GM15510 (cell line): ENCODE data around the gene PDP2.
A peak's percentile ranks its signal among the peaks of the same experiment; 100 is the strongest.

Experiments
- POLR2A ChIP-seq: IDR thresholded peaks from 3 replicates; pipeline ENCODE4 v1.6.1; 2011; ENCODE audit warnings: borderline replicate concordance; ENCODE audit not compliant: insufficient read length; ENCODE audit errors: extremely low read depth

The PDP2 gene

DNA sequence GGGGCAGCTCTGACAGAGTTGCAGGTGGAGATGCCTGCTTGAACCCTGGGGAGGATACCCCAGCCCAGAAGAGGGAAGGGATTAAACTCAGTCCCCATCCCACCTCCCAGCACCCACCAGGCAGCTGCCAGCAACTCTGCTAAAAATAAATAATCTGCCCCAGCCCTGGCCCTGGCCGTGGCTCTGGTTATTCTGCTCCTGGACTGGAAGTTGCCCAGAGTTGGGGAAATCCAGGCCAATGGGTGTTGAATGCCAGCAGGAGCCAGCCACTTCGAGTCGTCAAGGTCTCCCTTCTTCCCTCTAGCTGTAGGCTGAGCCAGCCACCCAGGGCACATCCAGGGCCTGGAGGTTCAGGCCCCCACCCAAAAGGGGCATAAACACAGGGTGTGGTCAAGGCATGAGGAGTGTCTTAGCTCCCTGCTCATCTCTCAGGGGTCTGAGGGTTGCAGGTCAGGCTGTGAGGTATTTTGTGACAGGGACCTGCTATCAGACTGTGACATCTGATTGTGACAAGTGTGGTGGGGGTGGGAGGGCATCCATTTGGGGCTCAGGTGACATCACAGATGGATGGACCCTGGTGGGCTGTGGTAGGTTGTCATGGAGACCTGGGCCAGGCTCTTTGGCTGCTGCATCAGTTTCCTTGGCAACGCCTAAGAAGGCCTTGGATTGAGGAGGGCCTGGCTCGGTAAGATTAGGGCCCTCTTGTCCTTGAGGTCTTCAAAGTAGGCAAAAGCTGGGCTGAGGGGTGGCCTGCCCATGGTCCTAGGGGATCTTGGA, 46.0 kb downstream of the PDP2 start:
- TF ChIP-seq POLR2A = no peak

DNA sequence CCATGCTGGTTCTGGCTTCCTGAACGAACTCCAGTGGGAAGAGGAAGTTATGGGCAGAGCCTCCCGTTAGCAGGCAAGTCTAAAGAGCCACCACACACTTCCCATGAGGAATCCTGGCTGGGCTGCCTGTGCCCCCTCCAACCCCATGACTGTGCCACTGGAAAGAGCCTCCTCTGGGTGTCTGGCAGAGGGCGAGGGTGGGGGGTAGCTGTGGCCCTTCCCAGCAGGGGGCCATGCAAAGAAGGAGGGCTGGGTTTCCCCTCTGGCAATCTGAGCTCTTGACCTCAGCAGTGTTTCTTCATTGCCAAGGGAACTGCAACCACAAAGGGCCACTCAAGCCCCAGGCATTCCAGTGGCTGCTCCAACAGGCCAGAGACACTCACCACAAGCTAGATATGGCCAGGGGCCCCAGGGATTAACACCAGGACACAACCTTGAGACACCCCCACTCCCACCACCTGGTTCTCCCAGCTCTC, 46.7 kb downstream of the PDP2 start:
- TF ChIP-seq POLR2A = no peak

DNA sequence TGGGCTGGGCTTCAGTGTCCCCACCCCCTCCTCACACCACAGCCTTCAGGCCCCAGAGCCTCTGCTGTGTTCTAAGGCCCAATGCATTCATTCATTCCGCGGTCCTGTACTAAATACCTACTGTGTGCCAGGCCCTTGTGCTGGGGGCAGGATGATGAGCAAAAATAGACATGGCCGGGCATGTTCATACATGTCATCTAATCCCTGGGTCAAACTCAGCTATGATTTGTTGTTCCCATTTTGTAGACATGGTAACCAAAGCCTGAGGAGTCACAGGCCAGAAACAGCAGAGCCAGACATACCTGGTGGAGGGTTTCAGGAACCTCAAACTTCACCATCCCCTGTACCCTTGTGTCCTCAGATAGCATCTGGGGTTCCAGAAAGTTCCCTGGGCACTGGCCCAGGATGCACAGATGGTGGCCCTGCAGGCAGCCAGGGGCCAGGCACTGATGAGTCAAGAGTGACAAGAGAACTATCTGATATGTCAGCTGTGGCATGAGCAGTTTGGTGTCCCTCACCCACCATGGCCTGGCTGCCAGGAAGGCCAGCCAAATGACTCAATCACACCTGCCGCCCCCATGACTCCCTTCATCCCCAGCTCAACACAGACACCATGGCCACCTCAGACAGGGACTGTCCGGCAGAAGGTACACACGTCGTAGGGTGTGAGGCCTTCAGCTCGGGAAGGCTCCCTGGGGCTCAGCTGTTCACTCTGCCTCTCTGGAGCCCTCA, 47.8 kb downstream of the PDP2 start:
- no peak for TF ChIP-seq POLR2A

DNA sequence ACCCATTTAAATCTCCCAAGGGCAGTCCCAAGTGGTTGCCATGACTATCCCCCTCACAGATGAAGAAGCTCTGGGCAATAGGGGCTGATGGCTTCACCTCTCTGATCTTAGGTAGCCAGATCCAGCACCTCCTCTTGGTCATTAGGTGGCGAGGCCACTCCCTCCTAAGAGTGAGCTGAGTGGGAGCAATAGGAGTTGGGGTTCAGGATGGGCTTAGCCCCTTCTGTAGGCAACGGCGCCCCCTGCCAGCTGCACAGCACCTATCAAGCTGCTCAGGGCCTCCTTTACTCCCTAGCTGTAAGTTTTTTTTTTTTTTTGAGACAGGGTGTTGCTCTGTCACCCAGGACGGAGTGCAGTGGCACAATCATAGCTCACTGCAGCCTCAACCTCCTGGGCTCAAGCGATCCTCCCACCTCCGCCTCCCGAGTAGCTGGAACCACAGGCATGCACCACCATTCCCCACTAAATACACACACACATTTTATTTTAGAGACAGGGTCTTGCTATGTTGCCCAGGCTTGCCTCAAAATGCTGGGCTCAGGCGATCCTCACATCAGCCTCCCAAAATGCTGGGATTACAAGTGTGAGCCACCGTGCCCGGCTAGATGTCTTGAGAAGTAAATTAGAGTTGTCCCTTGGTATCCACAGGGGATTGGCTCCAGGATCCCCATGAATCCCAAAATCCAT, 48.5 kb downstream of the PDP2 start:
- no peak for TF ChIP-seq POLR2A

DNA sequence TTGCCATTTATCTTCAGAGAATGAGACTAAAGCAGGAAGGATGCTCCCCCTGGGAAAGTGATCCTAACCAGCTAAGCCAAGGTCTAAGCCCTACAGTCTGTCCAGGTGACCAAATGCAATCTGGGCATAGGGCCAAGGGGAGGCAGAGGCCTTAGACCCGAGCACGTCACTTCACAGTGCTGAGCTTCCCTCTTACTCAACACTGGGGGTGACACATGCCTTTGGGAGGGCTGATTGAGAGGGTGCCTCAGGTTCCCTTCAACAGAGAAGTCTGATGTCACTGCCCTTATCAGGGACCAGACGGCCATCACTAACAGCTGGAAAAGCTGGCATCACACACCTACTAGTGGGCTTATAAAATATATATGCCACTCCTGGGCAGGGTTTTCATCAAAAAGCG, 49.9 kb downstream of the PDP2 start:
- TF ChIP-seq POLR2A = no peak

DNA sequence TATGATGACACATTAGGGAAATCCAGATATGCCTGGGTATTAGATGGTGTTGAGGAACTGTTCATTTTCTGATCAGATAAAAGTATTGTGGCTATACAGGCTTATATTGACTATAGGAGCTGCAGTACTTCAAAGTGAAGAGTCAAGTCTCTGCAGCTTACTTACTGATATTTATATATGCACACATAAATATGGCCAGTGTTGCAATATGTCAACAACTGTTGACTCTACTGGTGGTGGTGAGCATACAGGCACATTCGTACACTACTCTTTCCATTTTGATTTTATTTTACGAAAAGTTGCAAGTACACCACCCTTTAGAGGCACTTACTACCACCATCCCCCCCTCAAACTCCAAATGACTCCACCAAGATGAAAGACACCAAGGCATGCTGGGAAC, 51.4 kb downstream of the PDP2 start:
- TF ChIP-seq POLR2A = no peak

DNA sequence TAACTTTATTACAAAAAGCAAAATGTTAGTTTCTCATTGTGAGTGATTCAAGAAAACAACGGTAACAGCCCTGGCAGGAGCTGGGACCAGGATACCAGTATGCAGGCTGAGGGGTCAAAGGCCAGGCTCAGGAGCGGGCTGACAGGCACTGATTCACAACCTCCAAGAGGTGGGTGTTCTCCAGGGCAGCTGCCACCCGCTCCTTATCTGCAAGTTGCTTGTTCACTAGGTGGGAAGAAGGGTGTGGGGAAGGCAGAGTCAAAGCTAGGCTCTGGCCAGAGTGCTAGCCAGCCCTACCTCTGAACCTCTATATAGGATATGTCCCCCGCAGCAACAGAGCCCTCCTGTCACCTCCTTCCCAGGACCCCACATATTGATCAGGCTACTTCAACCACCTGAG, 51.8 kb downstream of the PDP2 start:
- TF ChIP-seq POLR2A = no peak

DNA sequence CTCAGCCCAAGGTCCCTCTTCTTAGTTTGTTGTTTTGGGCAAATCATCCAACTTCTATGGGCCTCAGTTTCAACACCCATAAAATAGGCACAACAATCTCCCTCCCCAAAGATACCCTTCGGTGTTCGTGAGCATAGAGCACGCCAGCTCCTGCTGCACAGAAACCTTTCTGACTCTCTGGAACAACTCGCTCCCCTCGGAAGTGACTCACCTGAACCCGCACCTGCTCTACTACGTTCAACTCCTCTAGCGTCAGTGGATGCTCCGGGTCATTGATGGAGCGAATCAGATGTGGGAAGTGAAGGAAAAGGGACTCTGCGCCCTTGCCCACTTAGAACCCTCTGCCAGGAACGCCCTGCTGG, 53.4 kb downstream of the PDP2 start:
- TF ChIP-seq POLR2A = no peak

DNA sequence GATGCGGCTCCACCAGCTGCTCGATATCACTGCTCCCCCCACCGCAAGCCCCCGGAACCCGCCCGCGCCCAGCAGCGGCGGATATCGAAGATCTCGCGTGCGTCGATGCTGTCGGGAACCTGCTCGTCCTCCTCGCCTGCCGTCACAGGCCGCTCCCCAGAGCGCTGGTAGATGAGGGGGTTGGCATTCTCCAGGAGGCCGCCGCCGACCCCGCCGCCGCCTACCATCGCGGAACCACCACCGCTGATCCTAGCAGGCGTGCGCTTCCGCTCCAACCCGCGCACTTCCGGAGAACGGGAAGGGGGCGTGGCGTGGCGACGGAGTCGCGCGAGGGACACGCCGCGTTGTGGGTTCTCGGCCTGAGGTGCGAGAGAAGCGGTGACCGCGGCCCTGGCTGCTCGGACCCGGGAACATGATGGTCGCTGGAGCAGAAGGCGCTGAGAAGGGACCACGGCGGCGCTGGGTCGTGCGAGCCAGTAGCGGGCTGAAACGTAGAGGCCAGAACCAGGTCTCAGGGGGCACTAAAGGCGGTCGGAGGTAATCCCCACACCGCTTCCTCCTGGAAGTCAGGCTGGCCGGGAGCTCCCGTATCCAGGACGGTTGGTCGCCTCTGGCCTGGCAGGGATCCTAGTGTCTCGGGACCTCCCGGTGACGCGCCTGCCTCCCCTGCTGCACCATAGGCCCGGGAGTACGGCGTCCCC, 54.0 kb downstream of the PDP2 start, which contains the start of gene CIAO2B:
Gene CIAO2B, minus strand, starts transcription at position 265 of the 701 bp plus-strand sequence. Its CDS starts 38 bp downstream, at position 227.
- TF ChIP-seq POLR2A = peak; percentile 90

DNA sequence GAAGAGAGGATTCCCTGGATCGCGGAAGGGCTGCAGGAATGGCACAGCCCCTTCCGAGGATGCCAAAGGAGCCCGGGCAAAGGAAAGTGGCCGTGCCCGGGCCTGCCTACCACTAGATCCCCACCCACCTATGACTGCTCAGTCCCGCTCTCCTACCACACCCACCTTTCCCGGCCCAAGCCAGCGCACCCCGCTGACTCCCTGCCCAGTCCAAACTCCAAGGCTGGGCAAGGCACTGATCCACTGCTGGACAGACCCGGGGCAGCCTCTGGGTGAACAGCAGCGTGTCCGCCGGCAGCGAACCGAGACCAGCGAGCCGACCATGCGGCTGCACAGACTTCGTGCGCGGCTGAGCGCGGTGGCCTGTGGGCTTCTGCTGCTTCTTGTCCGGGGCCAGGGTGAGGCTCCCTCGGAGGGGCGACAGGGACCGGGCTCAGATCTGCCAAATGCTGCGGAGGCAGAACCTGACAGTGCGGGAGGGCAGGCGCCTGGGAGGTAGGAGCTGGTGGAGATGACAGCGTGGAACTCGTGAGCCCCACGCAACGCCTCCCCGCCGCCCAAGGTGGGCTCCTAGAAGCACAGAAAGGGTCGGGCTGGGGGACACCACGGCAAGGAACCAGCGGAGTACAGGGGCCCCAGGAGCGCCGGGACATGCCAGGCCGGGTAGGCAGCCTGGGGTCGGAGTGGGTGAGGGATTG, 55.1 kb downstream of the PDP2 start, which contains the start of gene CES2:
Gene CES2, plus strand, starts transcription at position 203 of the 698 bp plus-strand sequence. Its CDS starts 120 bp downstream, at position 323.
- no peak for TF ChIP-seq POLR2A

DNA sequence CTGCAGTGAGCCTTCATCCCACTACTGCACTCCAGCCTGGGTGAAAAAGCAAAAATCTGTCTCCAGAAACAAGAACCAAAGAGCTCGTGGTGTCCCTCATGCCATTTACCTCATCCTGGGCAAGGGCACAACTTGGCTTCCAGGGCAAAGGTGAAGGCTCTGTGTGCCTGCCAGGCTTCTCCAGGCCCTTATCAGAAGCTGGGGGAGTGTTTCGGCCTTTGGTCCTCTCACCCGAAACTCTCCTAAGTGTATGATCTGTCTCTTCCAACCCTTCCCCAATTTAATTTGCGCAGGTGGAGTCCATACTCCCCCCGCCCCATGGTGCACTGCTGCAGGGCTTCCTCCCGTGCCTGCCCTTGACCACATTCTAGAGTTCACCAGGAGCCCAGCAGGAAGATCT, 56.1 kb downstream of the PDP2 start:
- no peak for TF ChIP-seq POLR2A

DNA sequence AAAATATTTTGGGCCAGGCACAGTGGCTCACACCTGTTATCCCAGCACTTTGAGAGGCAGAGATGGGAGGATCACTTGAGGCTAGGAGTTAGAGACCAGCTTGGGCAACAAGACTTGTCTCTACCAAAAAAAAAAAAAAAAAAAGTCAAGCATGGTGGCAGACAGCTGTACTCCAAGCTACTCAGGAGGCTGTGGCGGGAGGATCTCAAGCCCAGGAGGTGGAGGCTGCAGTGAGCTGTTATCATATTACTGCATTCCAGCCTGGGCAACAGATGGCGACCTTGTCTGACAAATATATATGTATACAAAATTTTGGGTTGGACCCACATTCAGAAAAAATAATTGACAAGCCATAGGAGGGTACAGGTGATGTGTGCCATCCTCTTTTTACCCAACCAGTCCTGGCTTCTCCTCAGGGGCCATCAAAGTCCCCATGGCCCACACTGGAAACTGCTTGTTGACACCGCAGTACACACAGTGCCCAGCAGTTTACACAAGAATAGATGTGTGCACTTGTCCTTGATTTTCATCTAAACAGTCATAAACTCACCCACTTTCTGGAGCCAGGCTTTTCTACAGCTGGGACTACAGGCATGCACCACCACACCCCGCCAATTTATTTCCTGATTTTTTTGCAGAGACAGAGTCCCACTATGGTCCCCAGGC, 56.7 kb downstream of the PDP2 start:
- TF ChIP-seq POLR2A = no peak

DNA sequence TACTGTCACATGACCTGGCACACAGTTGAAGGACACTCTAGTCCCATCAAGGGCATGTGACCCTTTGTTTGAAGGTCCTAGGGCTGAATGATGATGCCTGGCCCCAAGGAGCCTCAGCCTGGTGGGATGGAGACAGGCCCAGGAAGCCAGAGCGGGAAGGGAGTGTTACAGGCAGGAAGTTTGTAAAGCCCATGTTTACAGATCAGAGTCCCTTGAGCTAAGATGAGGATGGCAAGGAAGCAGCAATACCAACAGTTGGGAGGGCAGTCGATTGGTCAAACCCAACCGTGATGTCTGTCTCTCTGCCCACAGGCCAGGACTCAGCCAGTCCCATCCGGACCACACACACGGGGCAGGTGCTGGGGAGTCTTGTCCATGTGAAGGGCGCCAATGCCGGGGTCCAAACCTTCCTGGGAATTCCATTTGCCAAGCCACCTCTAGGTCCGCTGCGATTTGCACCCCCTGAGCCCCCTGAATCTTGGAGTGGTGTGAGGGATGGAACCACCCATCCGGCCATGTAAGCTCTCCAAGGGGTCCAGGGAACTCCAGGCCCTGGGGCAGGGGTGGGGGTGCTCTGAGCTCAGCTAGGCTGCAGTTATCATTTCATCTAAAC, 57.5 kb downstream of the PDP2 start:
- no peak for TF ChIP-seq POLR2A

DNA sequence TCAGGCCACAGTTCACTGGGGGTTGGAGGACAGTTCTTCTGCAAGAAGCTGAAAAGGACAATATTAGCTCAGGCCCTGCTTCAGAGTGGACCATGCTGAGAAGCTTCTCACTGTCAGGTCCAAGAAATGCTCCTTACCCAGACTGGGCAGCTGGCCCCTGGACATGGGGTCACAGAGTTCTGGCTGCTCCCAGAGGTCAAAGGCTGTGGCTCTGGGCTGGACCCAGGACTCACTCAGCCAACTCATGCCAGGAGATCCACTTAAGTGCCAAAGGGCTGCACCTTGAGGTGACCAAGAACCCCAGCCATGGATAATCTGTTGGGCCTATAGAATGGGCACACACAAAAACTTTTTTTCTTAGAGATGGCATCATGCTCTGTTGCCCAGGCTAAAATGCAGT, 59.1 kb downstream of the PDP2 start:
- TF ChIP-seq POLR2A = no peak

DNA sequence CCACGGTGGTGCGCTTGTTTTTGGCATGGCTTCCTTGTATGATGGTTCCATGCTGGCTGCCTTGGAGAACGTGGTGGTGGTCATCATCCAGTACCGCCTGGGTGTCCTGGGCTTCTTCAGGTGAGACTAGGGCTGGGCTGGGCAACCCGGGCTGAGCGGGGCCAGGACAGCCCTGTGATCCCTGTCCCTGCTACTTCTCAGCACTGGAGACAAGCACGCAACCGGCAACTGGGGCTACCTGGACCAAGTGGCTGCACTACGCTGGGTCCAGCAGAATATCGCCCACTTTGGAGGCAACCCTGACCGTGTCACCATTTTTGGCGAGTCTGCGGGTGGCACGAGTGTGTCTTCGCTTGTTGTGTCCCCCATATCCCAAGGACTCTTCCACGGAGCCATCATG, 59.9 kb downstream of the PDP2 start:
- TF ChIP-seq POLR2A = no peak
